GM19372 (cell line): ENCODE data around the gene MRPL48.

Experiments used
- ATAC-seq: cut with Tn5 transposase; IDR thresholded peaks from one replicate; pipeline ENCODE4 v1.9.1; 2021; ENCODE audit warnings: mild to moderate bottlenecking, low read depth, moderate library complexity; ENCODE audit not compliant: unreplicated experiment

The MRPL48 gene

DNA sequence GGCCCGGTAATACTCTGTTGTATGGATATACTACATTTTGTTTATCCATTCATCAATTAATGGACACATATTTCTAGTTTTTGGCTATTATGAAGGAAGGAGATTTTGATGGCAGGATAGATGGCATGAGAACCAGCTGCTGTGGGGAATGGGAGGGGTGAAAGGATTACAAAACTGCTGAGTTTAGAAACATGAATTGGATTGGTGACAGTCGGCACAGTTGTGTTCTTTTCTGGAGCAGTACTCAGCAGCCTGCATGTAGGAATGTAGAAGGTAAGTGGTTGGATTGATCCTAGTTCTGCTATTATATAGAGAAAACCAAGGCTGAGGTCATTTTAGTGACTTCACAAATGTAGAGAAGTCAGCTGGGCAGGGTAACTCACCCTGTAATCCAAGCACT, 96.2 kb downstream of the MRPL48 start:
- no peak for ATAC-seq

DNA sequence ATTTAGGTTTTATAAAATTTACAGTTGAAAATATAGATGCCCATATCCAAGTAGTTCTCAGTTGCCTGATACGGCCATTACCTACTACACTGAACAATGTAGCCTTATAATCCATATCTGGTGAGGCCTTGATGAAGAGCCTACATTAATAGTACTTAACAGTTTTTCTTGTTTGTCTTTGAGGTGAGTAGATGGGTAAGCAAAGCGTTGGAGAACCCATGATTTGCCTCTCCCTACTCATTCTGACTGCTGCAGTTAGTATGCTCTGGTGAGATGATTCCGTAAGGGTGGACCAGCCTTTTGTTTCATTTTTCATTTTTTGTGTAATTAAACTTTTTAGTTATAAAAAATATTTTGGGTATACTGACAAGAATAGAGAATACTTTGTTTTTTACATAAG, 100.6 kb downstream of the MRPL48 start:
- ATAC-seq, result no peak

DNA sequence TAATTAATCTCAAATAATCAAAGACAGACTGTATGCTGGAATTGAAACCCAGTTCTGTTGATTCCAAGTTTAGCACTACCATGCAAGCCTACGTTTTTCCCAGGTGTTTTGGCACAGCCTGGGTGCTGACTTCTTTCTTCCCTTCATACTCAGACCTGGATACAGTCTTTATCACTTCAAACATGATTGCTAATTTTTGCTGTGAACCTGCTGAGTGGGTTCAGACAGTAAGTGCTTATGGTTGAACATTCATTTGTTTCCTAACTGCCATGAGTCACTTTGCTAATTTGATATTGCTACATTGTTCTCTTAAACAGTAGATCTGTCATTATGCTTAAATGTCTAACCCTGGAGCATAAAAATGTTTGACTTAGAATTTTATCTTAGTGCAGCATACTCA, 101.3 kb downstream of the MRPL48 start:
- ATAC-seq, result no peak

DNA sequence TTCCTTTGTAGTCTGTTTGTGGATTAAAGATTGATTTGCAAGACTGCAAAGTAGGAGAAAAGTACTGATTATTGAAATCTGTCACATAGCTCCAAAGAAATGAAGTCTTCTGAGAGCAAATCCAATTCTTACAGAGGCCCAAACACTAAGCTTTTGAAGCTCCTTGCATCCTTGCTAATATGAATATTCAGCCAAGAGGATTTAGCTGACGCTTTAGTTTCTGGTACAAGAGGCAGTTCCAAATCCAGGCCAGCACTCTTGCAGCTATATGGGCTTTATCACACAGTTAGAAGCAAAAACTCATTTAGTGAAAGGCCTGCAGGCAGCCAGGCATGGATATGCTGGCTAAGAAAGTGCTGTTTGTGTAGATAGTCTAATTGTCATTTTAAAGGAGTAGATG, 101.9 kb downstream of the MRPL48 start:
- no peak for ATAC-seq

DNA sequence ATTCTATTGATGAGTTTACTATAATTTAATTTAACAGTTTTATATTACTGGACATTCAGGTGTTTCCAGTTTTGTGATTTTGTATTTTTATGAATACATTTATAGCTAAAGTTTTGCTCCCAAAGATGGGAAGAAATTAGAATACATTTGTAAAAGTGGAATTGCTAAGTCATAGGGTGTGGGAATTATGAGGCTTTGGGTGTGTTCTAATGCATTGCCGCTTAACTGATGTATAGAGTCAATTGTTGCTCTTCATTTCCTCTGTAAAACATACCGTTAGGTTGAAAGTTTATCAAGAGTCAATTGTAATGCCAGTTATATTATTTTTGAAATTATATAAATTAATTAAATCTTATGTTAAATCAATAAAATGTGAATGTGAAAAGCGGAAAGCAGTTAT, 105.4 kb downstream of the MRPL48 start:
- no peak for ATAC-seq

- ATAC-seq, result no peak
These were observed 107.2 kb downstream of the MRPL48 start for GRCh38 chr11:73894725-73895335.

GRCh38 chr11:73902303-73902702, 114.6 kb downstream of the MRPL48 start:
- ATAC-seq, result no peak

GRCh38 chr11:73907191-73907590, 119.5 kb downstream of the MRPL48 start:
- no peak for ATAC-seq

- ATAC-seq, result no peak
These were observed 124.4 kb downstream of the MRPL48 start for GRCh38 chr11:73912026-73912425.

DNA sequence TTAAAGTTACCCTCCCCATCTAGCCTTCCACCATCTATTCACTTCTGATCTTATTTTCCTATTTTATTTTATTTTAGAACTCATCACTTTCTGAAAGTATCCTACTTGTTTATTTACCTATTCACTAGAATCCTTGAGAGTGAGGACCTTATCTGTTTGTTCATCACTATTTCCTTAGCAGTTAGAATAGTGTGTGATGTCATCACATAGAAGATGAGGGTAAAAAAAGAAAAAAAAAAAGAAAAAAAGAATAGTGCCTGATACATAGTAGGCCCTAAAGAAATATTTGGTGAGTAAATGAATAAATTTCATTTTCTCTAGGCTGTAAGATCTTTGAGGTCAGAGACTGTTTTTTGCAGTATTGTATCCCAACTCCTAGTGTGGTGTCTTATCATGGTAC, 125.8 kb downstream of the MRPL48 start:
- no peak for ATAC-seq

- ATAC-seq, result no peak
These were observed 126.6 kb downstream of the MRPL48 start for GRCh38 chr11:73914284-73914683.
